Measurements from ENCODE around the gene TRIM23. TPM values are rescaled to one million over a fixed set of nuclear protein-coding genes. Genes with fewer than 3 reads are reported as not detected.

Gene TRIM23
- total RNA-seq, 2 experiments from 2014 or later: 6.8 to 7.0 TPM

GRCh38 chr5:65556718-65557117 is 67.4 kb downstream of the TRIM23 start:
- no peak overlapping the region for H3K27ac Mint-ChIP-seq
- intact Hi-C loops (cut with micrococcal nuclease): no loop called here
- POLR2A ChIA-PET: no interaction called here
- DNase-seq (no peak), ATAC-seq (no peak)
- H3K9me3 Mint-ChIP-seq: no peaks in the 10 kb centered on the region
- H3K4me1 Mint-ChIP-seq (ENCODE audit: low read depth): peaks cover 9% of the 10 kb centered on the region
- H3K4me3 Mint-ChIP-seq: no peak overlapping the region
- no peaks in the 10 kb centered on the region for H3K27me3 Mint-ChIP-seq
- CTCF ChIA-PET: no interaction called here
- H3K36me3 Mint-ChIP-seq (ENCODE audit: low read depth): peaks cover 59% of the 10 kb centered on the region
- TF ChIP-seq CTCF (IDR thresholded peaks at IDR 0.05): no peak

DNA sequence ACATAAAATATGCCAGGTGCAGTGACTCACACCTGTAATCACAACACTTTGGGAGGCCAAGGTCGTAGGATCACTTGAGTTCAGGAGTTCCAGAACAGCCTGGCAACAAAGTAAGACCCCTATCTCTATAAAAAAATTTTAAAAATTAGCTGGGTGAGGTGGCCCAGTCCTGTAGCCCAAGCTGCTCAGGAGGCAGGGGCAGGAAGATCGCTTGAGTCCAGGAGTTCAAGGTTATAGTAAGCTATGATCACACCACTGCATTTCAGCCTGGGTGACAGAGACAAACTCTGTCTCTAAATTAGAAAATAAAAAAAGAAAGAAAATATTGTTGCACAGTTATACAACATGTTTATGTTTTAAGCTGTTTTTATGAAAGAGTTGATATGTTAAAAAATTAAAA is 68.0 kb downstream of the TRIM23 start:
- POLR2A ChIA-PET: no interaction called here
- CTCF ChIA-PET: interaction anchor here (1.1 kb wide), 1 partner anchor 45 kb away, joined by 3 read pairs; no protein-coding TSS in a partner anchor
- H3K36me3 Mint-ChIP-seq (ENCODE audit: low read depth): peaks cover 57% of the 10 kb centered on the region

DNA sequence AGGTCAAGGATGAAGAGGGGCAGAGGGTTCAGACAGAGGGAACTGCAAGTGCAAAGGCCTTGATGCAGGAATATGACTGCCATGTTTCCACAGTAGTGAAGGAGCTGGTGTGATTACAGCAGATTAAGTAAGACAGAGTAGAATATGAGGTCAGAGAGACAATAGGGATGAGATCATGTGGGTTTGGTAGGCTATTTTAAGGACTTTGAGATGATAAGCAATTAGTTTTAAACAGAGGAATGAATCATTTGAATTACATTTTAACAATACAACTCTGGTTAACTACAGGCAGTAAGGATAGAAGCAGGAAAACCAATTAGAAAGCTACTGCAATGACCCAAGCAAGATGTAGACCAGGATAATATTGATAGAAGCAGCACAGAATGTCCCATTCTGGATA is 68.8 kb downstream of the TRIM23 start:
- ATAC-seq (no peak), DNase-seq (no peak)
- Mint-ChIP-seq H3K4me3 (no peak overlapping the region), H3K9me3 (no peaks in the 10 kb centered on the region), H3K4me1 (ENCODE audit: low read depth) (peaks cover 2% of the 10 kb centered on the region), H3K27ac (no peak overlapping the region), H3K36me3 (ENCODE audit: low read depth) (peaks cover 61% of the 10 kb centered on the region), H3K27me3 (no peaks in the 10 kb centered on the region)
- no peak for TF ChIP-seq CTCF (IDR thresholded peaks at IDR 0.05)
- ChIA-PET CTCF (interaction anchor here (0.5 to 1.1 kb wide), 2 partner anchors 44 to 1095 kb away, joined by 3 read pairs; no protein-coding TSS in a partner anchor), POLR2A (no interaction called here)
- intact Hi-C loops (cut with micrococcal nuclease): no loop called here

More for the DNA sequence above, 68.0 kb downstream of the TRIM23 start:
- Mint-ChIP-seq H3K27me3 (no peaks in the 10 kb centered on the region), H3K4me3 (no peak overlapping the region), H3K27ac (no peak overlapping the region), H3K9me3 (no peaks in the 10 kb centered on the region), H3K4me1 (ENCODE audit: low read depth) (peaks cover 5% of the 10 kb centered on the region)
- no peak for TF ChIP-seq CTCF (IDR thresholded peaks at IDR 0.05)
- intact Hi-C loops (cut with micrococcal nuclease): no loop called here
- no peak for DNase-seq
- no peak for ATAC-seq

DNA sequence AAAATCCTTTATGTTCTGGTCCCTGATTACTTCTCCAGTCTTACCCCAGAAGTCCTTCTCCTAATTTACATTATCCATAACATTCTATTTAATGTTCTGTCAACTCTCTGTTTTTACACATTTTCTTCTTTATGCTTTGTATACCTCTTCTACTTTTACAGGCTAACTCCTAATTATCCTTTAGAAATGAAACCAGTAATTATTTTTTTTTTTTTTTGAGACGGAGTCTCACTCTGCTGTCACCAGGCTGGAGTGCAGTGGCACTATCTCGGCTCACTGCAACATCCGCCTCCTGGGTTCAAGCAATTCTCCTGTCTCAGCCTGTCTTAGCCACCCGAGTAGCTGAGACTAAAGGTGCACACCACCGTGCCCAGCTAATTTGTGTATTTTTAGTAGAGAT is 70.2 kb downstream of the TRIM23 start:
- no peak overlapping the region for H3K4me3 Mint-ChIP-seq
- peaks cover 63% of the 10 kb centered on the region for H3K36me3 Mint-ChIP-seq (ENCODE audit: low read depth)
- H3K9me3 Mint-ChIP-seq: no peaks in the 10 kb centered on the region
- ATAC-seq (no peak), DNase-seq (no peak)
- no peak for TF ChIP-seq CTCF (IDR thresholded peaks at IDR 0.05)
- H3K4me1 Mint-ChIP-seq (ENCODE audit: low read depth): peaks cover 2% of the 10 kb centered on the region
- intact Hi-C loops (cut with micrococcal nuclease): no loop called here
- CTCF ChIA-PET: no interaction called here
- H3K27me3 Mint-ChIP-seq: no peaks in the 10 kb centered on the region
- POLR2A ChIA-PET: interaction anchor here (4.5 kb wide), 1 partner anchor 9 kb away, joined by 19 read pairs; the partner anchor contains the start of genes CENPK and PPWD1
- no peak overlapping the region for H3K27ac Mint-ChIP-seq

- ChIA-PET CTCF (no interaction called here), POLR2A (no interaction called here)
- intact Hi-C loops (cut with micrococcal nuclease): no loop called here
- H3K36me3 Mint-ChIP-seq (ENCODE audit: low read depth): peaks cover 64% of the 10 kb centered on the region
- H3K9me3 Mint-ChIP-seq: no peaks in the 10 kb centered on the region
- H3K27me3 Mint-ChIP-seq: no peaks in the 10 kb centered on the region
- no peak overlapping the region for H3K27ac Mint-ChIP-seq
- no peak overlapping the region for H3K4me3 Mint-ChIP-seq
- H3K4me1 Mint-ChIP-seq (ENCODE audit: low read depth): peaks cover 3% of the 10 kb centered on the region
- no peak for TF ChIP-seq CTCF (IDR thresholded peaks at IDR 0.05)
- ATAC-seq: peak; percentile 13
- no peak for DNase-seq
Measured at GRCh38 chr5:65548281-65548680, 75.9 kb downstream of the TRIM23 start.

Data from activated CD8-positive, alpha-beta T cell treated with anti-CD3 and anti-CD28 coated beads for 36 hours (primary cell).